Measurements from ENCODE around the gene UGGT2.
"Not testable (repeated sequence)": the region's sequence is repeated elsewhere in the genome, so short reads cannot be mapped to it uniquely, and the experiment has no call there.

DNA sequence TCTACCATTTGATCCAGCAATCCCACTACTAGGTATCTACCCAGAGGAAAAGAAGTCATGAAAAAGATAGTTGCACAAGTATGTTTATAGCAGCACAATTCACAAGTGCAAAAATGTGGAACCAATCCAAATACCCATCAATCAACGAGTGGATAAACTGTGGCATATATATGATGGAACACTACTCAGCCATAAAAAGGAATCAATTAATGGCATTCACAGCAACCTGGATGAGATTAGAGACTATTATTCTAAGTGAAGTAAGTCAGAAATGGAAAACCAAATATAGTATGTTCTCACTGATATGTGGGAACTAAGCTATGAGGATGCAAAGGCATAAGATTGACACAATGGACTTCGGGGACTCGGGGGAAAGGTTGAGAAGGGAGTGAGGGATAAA is 1.3 kb downstream of the UGGT2 start:
- TF ChIP-seq, protein P1, sequence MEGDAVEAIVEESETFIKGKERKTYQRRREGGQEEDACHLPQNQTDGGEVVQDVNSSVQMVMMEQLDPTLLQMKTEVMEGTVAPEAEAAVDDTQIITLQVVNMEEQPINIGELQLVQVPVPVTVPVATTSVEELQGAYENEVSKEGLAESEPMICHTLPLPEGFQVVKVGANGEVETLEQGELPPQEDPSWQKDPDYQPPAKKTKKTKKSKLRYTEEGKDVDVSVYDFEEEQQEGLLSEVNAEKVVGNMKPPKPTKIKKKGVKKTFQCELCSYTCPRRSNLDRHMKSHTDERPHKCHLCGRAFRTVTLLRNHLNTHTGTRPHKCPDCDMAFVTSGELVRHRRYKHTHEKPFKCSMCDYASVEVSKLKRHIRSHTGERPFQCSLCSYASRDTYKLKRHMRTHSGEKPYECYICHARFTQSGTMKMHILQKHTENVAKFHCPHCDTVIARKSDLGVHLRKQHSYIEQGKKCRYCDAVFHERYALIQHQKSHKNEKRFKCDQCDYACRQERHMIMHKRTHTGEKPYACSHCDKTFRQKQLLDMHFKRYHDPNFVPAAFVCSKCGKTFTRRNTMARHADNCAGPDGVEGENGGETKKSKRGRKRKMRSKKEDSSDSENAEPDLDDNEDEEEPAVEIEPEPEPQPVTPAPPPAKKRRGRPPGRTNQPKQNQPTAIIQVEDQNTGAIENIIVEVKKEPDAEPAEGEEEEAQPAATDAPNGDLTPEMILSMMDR (IDR thresholded peaks at IDR 0.05): not testable (repeated sequence)
- TF ChIP-seq POLR2A (IDR thresholded peaks at IDR 0.05): not testable (repeated sequence)
